PC-3 (cell line): ENCODE results near the gene NASP.

ENCODE experiments used
- EZH2phosphoT487 ChIP-seq: fragments of 300-600 bp; sonication (generic); IDR thresholded peaks from 2 replicates; pipeline ENCODE4 v1.6.1; 2018; ENCODE audit warnings: mild to moderate bottlenecking, antibody characterized with exemption, low read length, borderline replicate concordance
- TF ChIP-seq, protein P1 (sequence below): fragments of 300-600 bp; sonication (generic); conservative IDR thresholded peaks from 2 replicates; pipeline ENCODE4 v1.5.1; 2017; ENCODE audit warnings: antibody characterized with exemption, low read depth, mild to moderate bottlenecking, low read length

DNA sequence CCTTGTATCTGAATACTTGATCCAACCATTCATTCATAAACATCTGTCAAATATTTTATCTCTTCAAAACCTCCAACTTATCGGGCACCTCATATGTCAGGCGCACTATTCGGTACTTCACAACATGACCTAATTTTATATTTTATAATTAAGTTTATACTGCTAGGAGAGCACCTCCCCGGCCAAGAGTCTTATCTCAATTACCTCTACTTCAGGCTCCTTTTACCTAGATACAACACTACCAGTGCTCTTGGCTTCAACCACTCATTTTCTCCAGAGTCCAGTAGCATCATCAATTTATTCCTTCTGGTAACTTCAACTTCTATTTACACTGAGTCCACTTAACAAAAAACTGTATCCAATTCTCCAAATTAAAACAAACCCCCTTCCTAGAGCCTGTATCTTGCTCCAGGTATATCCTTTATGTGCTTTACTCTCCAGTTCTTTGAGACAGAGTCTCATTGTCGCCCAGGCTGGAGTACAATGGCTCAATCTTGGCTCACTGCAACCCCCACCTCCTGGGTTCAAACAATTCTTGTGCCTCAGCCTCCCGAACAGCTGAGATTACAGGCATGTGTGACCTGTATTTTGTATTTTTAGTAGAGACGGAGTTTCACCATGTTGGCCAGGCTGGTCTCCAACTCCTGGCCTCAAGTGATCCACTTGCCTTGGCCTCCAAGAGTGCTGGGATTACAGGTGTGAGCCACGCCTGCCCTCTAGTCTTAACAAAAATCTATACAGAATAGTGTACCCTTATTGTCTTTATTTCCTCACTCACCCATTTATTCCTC lies 83.7 kb downstream of the NASP start:
- TF ChIP-seq, protein P1, sequence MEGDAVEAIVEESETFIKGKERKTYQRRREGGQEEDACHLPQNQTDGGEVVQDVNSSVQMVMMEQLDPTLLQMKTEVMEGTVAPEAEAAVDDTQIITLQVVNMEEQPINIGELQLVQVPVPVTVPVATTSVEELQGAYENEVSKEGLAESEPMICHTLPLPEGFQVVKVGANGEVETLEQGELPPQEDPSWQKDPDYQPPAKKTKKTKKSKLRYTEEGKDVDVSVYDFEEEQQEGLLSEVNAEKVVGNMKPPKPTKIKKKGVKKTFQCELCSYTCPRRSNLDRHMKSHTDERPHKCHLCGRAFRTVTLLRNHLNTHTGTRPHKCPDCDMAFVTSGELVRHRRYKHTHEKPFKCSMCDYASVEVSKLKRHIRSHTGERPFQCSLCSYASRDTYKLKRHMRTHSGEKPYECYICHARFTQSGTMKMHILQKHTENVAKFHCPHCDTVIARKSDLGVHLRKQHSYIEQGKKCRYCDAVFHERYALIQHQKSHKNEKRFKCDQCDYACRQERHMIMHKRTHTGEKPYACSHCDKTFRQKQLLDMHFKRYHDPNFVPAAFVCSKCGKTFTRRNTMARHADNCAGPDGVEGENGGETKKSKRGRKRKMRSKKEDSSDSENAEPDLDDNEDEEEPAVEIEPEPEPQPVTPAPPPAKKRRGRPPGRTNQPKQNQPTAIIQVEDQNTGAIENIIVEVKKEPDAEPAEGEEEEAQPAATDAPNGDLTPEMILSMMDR, result no peak
- no peak for TF ChIP-seq EZH2phosphoT487
